ENCODE measurements around the gene SLC47A1.

The SLC47A1 gene

GRCh38 chr17:19613979-19614378 is 80.3 kb downstream of the SLC47A1 start:
- no peak for DNase-seq

- DNase-seq = peak; percentile 7
Observed at GRCh38 chr17:19614900-19615299, 81.2 kb downstream of the SLC47A1 start.

- no peak for DNase-seq
Observed at GRCh38 chr17:19618015-19618414, 84.4 kb downstream of the SLC47A1 start.

GRCh38 chr17:19619705-19620325 is 86.2 kb downstream of the SLC47A1 start:
- DNase-seq = peak; percentile 7

- no peak for DNase-seq
Observed at GRCh38 chr17:19621697-19622096, 88.0 kb downstream of the SLC47A1 start.

- no peak for DNase-seq
Observed at GRCh38 chr17:19626079-19626478, 92.4 kb downstream of the SLC47A1 start.
